Measurements from ENCODE around the gene OR5AK2.

DNA sequence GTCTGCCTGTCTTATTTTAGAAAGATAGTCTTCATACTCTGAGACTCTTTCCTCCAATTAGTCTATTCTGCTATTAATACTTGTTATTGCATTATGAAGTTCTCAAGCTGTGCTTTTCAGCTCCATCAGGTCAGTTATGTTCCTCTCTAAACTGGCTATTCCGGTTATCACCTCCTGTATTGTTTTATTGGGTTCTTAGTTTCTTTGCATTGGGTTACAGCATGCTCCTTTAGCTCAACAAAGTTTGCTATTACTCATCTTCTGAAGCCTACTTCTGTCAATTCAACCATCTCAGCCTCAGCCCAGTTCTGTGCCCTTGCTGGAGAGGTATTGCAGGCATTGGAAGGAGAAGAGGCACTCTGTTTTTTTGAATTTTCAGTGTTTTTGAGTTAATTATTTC, 21.0 kb upstream of the OR5AK2 start:
- TF ChIP-seq, protein P1, sequence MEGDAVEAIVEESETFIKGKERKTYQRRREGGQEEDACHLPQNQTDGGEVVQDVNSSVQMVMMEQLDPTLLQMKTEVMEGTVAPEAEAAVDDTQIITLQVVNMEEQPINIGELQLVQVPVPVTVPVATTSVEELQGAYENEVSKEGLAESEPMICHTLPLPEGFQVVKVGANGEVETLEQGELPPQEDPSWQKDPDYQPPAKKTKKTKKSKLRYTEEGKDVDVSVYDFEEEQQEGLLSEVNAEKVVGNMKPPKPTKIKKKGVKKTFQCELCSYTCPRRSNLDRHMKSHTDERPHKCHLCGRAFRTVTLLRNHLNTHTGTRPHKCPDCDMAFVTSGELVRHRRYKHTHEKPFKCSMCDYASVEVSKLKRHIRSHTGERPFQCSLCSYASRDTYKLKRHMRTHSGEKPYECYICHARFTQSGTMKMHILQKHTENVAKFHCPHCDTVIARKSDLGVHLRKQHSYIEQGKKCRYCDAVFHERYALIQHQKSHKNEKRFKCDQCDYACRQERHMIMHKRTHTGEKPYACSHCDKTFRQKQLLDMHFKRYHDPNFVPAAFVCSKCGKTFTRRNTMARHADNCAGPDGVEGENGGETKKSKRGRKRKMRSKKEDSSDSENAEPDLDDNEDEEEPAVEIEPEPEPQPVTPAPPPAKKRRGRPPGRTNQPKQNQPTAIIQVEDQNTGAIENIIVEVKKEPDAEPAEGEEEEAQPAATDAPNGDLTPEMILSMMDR (conservative IDR thresholded peaks at IDR 0.05; ENCODE audit: low read length), result no peak
- TF ChIP-seq EZH2phosphoT487 (IDR thresholded peaks at IDR 0.05; ENCODE audit: borderline replicate concordance), result no peak
